Measurements from ENCODE around the gene DENND4A. TPM values are rescaled to one million over a fixed set of nuclear protein-coding genes. Genes with fewer than 3 reads are reported as not detected.

The DENND4A gene
- total and polyA plus RNA-seq, 9 of the 15 experiments (the other 6 are each of a cell fraction or from before 2014, with no cell fraction given), result 6.8 to 32.3 (median 19.9) TPM

DNA sequence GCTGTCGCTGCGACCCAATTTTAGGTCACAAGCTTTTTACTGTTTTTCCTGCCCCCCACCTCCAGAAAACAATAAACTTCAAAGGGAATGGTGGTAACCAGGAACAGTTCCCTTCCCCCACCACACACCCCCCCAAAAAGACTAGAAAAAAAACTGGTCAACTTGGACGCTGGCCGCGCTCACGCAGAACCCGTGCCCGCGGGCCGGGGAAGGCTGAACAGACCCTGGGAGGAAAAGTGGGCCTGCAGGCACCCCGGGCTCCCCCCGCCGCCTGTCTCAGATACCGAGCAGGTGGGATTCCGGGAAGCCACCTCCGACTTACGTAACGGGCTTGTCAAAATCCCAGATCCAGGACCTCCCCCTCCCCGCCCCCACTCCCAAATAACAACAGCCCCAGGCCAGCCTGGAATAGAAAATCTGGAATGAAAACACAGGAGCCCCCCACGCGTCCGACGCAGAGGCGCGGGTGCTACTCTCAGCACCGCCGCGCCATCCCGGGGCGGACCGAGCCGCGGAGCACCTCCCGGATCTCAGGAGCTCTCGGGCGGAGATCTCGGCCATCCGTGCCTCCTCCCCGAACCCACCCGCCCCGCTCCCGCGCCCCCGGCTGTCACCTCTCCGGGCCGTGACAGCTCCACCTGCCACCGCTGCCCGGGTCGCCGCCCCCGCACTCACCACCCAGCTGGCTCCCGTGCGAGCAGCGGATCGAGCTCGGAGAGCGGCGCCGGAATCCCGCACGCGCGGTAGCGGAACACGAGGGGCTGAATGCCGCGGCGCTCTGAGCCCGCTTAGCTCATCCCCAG is 557 bp downstream of the DENND4A start (continued):
- TF ChIP-seq, protein P1, sequence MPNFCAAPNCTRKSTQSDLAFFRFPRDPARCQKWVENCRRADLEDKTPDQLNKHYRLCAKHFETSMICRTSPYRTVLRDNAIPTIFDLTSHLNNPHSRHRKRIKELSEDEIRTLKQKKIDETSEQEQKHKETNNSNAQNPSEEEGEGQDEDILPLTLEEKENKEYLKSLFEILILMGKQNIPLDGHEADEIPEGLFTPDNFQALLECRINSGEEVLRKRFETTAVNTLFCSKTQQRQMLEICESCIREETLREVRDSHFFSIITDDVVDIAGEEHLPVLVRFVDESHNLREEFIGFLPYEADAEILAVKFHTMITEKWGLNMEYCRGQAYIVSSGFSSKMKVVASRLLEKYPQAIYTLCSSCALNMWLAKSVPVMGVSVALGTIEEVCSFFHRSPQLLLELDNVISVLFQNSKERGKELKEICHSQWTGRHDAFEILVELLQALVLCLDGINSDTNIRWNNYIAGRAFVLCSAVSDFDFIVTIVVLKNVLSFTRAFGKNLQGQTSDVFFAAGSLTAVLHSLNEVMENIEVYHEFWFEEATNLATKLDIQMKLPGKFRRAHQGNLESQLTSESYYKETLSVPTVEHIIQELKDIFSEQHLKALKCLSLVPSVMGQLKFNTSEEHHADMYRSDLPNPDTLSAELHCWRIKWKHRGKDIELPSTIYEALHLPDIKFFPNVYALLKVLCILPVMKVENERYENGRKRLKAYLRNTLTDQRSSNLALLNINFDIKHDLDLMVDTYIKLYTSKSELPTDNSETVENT (CRISPR knock-in tag; IDR thresholded peaks at IDR 0.05), result no peak
- TF ChIP-seq, protein P2, sequence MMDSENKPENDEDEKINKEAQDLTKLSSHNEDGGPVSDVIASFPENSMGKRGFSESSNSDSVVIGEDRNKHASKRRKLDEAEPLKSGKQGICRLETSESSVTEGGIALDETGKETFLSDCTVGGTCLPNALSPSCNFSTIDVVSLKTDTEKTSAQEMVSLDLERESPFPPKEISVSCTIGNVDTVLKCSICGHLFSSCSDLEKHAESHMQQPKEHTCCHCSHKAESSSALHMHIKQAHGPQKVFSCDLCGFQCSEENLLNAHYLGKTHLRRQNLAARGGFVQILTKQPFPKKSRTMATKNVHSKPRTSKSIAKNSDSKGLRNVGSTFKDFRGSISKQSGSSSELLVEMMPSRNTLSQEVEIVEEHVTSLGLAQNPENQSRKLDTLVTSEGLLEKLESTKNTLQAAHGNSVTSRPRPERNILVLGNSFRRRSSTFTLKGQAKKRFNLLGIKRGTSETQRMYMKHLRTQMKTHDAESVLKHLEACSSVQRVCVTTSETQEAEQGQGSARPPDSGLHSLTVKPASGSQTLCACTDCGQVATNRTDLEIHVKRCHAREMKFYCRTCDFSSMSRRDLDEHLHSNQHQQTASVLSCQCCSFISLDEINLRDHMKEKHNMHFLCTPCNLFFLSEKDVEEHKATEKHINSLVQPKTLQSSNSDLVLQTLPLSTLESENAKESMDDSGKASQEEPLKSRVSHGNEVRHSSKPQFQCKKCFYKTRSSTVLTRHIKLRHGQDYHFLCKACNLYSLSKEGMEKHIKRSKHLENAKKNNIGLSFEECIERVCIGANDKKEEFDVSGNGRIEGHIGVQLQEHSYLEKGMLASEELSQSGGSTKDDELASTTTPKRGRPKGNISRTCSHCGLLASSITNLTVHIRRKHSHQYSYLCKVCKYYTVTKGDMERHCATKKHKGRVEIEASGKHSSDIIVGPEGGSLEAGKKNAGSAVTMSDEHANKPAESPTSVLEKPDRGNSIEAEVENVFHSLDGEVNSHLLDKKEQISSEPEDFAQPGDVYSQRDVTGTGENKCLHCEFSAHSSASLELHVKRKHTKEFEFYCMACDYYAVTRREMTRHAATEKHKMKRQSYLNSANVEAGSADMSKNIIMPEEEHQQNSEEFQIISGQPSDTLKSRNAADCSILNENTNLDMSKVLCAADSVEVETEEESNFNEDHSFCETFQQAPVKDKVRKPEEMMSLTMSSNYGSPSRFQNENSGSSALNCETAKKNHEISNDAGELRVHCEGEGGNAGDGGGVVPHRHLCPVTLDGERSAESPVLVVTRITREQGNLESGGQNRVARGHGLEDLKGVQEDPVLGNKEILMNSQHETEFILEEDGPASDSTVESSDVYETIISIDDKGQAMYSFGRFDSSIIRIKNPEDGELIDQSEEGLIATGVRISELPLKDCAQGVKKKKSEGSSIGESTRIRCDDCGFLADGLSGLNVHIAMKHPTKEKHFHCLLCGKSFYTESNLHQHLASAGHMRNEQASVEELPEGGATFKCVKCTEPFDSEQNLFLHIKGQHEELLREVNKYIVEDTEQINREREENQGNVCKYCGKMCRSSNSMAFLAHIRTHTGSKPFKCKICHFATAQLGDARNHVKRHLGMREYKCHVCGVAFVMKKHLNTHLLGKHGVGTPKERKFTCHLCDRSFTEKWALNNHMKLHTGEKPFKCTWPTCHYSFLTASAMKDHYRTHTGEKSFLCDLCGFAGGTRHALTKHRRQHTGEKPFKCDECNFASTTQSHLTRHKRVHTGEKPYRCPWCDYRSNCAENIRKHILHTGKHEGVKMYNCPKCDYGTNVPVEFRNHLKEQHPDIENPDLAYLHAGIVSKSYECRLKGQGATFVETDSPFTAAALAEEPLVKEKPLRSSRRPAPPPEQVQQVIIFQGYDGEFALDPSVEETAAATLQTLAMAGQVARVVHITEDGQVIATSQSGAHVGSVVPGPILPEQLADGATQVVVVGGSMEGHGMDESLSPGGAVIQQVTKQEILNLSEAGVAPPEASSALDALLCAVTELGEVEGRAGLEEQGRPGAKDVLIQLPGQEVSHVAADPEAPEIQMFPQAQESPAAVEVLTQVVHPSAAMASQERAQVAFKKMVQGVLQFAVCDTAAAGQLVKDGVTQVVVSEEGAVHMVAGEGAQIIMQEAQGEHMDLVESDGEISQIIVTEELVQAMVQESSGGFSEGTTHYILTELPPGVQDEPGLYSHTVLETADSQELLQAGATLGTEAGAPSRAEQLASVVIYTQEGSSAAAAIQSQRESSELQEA (IDR thresholded peaks at IDR 0.05; ENCODE audit: low read depth), result no peak
- no peak for TF ChIP-seq GATAD2B (IDR thresholded peaks at IDR 0.05; ENCODE audit: borderline replicate concordance)
- TF ChIP-seq MAFG (tag; conservative IDR thresholded peaks at IDR 0.05), result no peak
- TF ChIP-seq ZNF780A (CRISPR knock-in tag; IDR thresholded peaks at IDR 0.05), result no peak
- TF ChIP-seq, protein P3, sequence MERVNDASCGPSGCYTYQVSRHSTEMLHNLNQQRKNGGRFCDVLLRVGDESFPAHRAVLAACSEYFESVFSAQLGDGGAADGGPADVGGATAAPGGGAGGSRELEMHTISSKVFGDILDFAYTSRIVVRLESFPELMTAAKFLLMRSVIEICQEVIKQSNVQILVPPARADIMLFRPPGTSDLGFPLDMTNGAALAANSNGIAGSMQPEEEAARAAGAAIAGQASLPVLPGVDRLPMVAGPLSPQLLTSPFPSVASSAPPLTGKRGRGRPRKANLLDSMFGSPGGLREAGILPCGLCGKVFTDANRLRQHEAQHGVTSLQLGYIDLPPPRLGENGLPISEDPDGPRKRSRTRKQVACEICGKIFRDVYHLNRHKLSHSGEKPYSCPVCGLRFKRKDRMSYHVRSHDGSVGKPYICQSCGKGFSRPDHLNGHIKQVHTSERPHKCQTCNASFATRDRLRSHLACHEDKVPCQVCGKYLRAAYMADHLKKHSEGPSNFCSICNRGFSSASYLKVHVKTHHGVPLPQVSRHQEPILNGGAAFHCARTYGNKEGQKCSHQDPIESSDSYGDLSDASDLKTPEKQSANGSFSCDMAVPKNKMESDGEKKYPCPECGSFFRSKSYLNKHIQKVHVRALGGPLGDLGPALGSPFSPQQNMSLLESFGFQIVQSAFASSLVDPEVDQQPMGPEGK (CRISPR knock-in tag; IDR thresholded peaks at IDR 0.05; ENCODE audit: borderline replicate concordance), result no peak
- no peak for TF ChIP-seq KAT8 (IDR thresholded peaks at IDR 0.05; ENCODE audit: low read depth)
- TF ChIP-seq ZNF316 (IDR thresholded peaks at IDR 0.05), result no peak
- TF ChIP-seq DPF2 (IDR thresholded peaks at IDR 0.05), result peak; percentile 67
- TF ChIP-seq, protein P4, sequence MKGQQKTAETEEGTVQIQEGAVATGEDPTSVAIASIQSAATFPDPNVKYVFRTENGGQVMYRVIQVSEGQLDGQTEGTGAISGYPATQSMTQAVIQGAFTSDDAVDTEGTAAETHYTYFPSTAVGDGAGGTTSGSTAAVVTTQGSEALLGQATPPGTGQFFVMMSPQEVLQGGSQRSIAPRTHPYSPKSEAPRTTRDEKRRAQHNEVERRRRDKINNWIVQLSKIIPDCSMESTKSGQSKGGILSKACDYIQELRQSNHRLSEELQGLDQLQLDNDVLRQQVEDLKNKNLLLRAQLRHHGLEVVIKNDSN (CRISPR knock-in tag; IDR thresholded peaks at IDR 0.05), result no peak
- TF ChIP-seq TEAD2 (tag; IDR thresholded peaks at IDR 0.05), result no peak
- no peak for TF ChIP-seq MYBL2 (IDR thresholded peaks at IDR 0.05; ENCODE audit: low read depth)
- no peak for TF ChIP-seq MYBL2 (CRISPR knock-in tag; IDR thresholded peaks at IDR 0.05; ENCODE audit: borderline replicate concordance)
- TF ChIP-seq ZNF24 (IDR thresholded peaks at IDR 0.05), result no peak
- TF ChIP-seq SIN3A (IDR thresholded peaks at IDR 0.05; ENCODE audit: borderline replicate concordance in 2 of 2, control insufficient read depth in 1 of 2, low read depth in 2 of 2, low read length in 2 of 2), result peak; percentile 26 to 71; a peak in 3 of 4 replicates
